ENCODE measurements around the gene TCF25.

The TCF25 gene

DNA sequence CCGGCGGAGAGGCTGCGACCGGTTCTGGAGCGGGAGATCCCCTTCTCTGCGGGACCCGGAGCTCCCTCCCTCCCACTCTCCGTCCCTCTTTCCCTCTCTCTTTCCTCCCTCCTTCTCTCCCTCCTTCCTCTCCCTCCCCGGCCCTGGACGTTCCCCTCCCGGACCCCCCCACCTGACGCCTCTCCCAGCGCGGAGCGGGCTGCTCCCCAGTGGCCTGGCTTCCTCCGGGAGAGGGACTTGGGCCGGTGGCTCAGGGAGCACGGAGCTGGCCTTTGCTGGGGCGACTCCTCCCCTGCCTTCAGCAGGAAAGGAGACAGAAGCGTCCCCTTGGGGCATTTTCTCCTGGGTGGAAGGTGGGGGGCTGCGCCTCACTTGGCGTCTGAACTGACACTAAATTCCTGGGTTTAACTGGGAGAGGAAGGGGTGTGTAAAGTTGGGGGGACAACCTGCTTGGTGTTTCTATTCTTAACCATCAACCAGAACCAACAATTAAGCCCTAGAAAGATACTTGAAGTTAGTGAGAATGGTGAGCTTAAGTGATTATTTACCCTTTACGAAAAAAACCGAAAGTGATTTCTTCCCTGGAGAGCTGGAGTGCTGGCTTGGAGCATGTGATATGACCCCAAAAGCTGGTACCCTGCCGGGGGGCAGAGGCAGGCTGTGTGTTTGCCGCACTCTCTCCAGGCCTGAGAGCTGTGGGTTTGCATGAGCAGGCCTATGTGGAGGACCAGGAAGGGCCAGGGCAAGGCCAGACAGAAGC lies 44.3 kb upstream of the TCF25 start (continued):
- no peak for TF ChIP-seq ZNF837 (tag by site-specific recombination; IDR thresholded peaks at IDR 0.05)
- no peak for TF ChIP-seq ZNF138 (tag by site-specific recombination; IDR thresholded peaks at IDR 0.05; ENCODE audit: borderline replicate concordance)
- TF ChIP-seq, protein P1, sequence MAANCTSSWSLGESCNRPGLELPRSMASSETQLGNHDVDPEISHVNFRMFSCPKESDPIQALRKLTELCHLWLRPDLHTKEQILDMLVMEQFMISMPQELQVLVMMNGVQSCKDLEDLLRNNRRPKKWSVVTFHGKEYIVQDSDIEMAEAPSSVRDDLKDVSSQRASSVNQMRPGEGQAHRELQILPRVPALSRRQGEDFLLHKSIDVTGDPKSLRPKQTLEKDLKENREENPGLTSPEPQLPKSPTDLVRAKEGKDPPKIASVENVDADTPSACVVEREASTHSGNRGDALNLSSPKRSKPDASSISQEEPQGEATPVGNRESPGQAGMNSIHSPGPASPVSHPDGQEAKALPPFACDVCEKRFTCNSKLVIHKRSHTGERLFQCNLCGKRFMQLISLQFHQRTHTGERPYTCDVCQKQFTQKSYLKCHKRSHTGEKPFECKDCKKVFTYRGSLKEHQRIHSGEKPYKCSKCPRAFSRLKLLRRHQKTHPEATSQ (tag by site-specific recombination; IDR thresholded peaks at IDR 0.05) = no peak
- no peak for TF ChIP-seq ZNF266 (tag by site-specific recombination; IDR thresholded peaks at IDR 0.05; ENCODE audit: low read depth)
- no peak for TF ChIP-seq ZNF274 (IDR thresholded peaks at IDR 0.05; ENCODE audit: low read length)
- TF ChIP-seq ZNF274 (tag by site-specific recombination; IDR thresholded peaks at IDR 0.05; ENCODE audit: borderline replicate concordance) = no peak
- TF ChIP-seq ZBTB48 (tag by site-specific recombination; IDR thresholded peaks at IDR 0.05) = 0 out of 2 replicates have a peak, but pooled peaks have one; percentile 45
- TF ChIP-seq PRDM1 (tag by site-specific recombination; IDR thresholded peaks at IDR 0.05) = no peak; the same call in 1 of the 2 replicates
- TF ChIP-seq, protein P2, sequence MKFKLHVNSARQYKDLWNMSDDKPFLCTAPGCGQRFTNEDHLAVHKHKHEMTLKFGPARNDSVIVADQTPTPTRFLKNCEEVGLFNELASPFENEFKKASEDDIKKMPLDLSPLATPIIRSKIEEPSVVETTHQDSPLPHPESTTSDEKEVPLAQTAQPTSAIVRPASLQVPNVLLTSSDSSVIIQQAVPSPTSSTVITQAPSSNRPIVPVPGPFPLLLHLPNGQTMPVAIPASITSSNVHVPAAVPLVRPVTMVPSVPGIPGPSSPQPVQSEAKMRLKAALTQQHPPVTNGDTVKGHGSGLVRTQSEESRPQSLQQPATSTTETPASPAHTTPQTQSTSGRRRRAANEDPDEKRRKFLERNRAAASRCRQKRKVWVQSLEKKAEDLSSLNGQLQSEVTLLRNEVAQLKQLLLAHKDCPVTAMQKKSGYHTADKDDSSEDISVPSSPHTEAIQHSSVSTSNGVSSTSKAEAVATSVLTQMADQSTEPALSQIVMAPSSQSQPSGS (tag by site-specific recombination; IDR thresholded peaks at IDR 0.05; ENCODE audit: low read depth) = no peak
- TF ChIP-seq ZNF114 (tag by site-specific recombination; IDR thresholded peaks at IDR 0.05) = no peak
- no peak for TF ChIP-seq ZNF701 (tag by site-specific recombination; IDR thresholded peaks at IDR 0.05)
- TF ChIP-seq, protein P3, sequence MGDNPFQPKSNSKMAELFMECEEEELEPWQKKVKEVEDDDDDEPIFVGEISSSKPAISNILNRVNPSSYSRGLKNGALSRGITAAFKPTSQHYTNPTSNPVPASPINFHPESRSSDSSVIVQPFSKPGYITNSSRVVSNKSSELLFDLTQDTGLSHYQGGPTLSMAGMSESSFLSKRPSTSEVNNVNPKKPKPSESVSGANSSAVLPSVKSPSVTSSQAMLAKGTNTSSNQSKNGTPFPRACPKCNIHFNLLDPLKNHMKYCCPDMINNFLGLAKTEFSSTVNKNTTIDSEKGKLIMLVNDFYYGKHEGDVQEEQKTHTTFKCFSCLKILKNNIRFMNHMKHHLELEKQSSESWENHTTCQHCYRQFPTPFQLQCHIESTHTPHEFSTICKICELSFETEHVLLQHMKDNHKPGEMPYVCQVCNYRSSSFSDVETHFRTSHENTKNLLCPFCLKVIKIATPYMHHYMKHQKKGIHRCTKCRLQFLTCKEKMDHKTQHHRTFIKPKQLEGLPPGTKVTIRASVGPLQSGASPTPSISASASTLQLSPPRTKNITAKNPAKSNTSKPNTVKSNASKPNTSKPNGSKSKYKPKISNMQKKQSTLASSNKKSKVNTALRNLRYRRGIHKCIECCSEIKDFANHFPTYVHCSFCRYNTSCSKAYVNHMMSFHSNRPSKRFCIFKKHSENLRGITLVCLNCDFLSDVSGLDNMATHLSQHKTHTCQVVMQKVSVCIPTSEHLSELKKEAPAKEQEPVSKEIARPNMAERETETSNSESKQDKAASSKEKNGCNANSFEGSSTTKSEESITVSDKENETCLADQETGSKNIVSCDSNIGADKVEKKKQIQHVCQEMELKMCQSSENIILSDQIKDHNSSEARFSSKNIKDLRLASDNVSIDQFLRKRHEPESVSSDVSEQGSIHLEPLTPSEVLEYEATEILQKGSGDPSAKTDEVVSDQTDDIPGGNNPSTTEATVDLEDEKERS (tag by site-specific recombination; IDR thresholded peaks at IDR 0.05) = no peak
- no peak for TF ChIP-seq ZNF146 (tag by site-specific recombination; IDR thresholded peaks at IDR 0.05)
- TF ChIP-seq ZNF521 (tag by site-specific recombination; IDR thresholded peaks at IDR 0.05) = no peak
- TF ChIP-seq ZNF24 (tag by site-specific recombination; IDR thresholded peaks at IDR 0.05) = no peak
- TF ChIP-seq ZNF404 (tag by site-specific recombination; IDR thresholded peaks at IDR 0.05) = no peak
- no peak for TF ChIP-seq ZNF214 (tag by site-specific recombination; IDR thresholded peaks at IDR 0.05; ENCODE audit: borderline replicate concordance)
- TF ChIP-seq KLF1 (tag by site-specific recombination; IDR thresholded peaks at IDR 0.05) = peak; percentile 47
- no peak for TF ChIP-seq ZNF501 (tag by site-specific recombination; IDR thresholded peaks at IDR 0.05)
- TF ChIP-seq ZNF792 (tag by site-specific recombination; IDR thresholded peaks at IDR 0.05) = no peak
- TF ChIP-seq ZNF112 (tag by site-specific recombination; IDR thresholded peaks at IDR 0.05) = no peak
- TF ChIP-seq, protein P4, sequence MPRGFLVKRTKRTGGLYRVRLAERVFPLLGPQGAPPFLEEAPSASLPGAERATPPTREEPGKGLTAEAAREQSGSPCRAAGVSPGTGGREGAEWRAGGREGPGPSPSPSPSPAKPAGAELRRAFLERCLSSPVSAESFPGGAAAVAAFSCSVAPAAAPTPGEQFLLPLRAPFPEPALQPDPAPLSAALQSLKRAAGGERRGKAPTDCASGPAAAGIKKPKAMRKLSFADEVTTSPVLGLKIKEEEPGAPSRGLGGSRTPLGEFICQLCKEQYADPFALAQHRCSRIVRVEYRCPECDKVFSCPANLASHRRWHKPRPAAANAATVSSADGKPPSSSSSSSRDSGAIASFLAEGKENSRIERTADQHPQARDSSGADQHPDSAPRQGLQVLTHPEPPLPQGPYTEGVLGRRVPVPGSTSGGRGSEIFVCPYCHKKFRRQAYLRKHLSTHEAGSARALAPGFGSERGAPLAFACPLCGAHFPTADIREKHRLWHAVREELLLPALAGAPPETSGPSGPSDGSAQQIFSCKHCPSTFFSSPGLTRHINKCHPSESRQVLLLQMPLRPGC (tag by site-specific recombination; IDR thresholded peaks at IDR 0.05) = no peak
- no peak for TF ChIP-seq GLI2 (tag by site-specific recombination; IDR thresholded peaks at IDR 0.05; ENCODE audit: borderline replicate concordance, low read depth)
- TF ChIP-seq ZNF202 (tag by site-specific recombination; IDR thresholded peaks at IDR 0.05; ENCODE audit: borderline replicate concordance) = no peak
- no peak for TF ChIP-seq ZNF391 (tag by site-specific recombination; IDR thresholded peaks at IDR 0.05; ENCODE audit: borderline replicate concordance, low read depth)
- no peak for TF ChIP-seq ZFP69B (tag by site-specific recombination; IDR thresholded peaks at IDR 0.05)
- TF ChIP-seq SCRT1 (tag by site-specific recombination; IDR thresholded peaks at IDR 0.05; ENCODE audit: borderline replicate concordance) = no peak
- TF ChIP-seq, protein P5, sequence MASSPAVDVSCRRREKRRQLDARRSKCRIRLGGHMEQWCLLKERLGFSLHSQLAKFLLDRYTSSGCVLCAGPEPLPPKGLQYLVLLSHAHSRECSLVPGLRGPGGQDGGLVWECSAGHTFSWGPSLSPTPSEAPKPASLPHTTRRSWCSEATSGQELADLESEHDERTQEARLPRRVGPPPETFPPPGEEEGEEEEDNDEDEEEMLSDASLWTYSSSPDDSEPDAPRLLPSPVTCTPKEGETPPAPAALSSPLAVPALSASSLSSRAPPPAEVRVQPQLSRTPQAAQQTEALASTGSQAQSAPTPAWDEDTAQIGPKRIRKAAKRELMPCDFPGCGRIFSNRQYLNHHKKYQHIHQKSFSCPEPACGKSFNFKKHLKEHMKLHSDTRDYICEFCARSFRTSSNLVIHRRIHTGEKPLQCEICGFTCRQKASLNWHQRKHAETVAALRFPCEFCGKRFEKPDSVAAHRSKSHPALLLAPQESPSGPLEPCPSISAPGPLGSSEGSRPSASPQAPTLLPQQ (tag by site-specific recombination; IDR thresholded peaks at IDR 0.05) = peak; percentile 64
- no peak for TF ChIP-seq ZNF394 (tag by site-specific recombination; IDR thresholded peaks at IDR 0.05; ENCODE audit: borderline replicate concordance)
- TF ChIP-seq KLF10 (tag by site-specific recombination; IDR thresholded peaks at IDR 0.05) = no peak
- no peak for TF ChIP-seq ZNF670 (tag by site-specific recombination; IDR thresholded peaks at IDR 0.05; ENCODE audit: low read depth)

All from HEK293 (cell line).